GM19452 (cell line): ENCODE results near the gene ARFGAP2.
A peak's percentile ranks its signal among the peaks of the same experiment; 100 is the strongest.

ENCODE experiments used
- ATAC-seq: cut with Tn5 transposase; IDR thresholded peaks from one replicate; pipeline ENCODE4 v1.9.1; 2021; ENCODE audit not compliant: unreplicated experiment

ARFGAP2 gene

GRCh38 chr11:47187723-47188122, 11.0 kb upstream of the ARFGAP2 start:
- ATAC-seq, result no peak

- peak; percentile 30 for ATAC-seq
Observed at GRCh38 chr11:47186700-47187695, 10.3 kb upstream of the ARFGAP2 start.

GRCh38 chr11:47186076-47186699, 9.5 kb upstream of the ARFGAP2 start, which contains the start of gene PACSIN3:
PACSIN3 (minus strand) TSS chr11:47186434; CDS start chr11:47182727, 3,707 bp downstream.
- ATAC-seq, result peak; percentile 69

- no peak for ATAC-seq
Observed at GRCh38 chr11:47185305-47186075, 8.8 kb upstream of the ARFGAP2 start.

GRCh38 chr11:47184711-47185304, 8.1 kb upstream of the ARFGAP2 start:
- ATAC-seq, result no peak

- no peak for ATAC-seq
Observed at GRCh38 chr11:47183969-47184368, 7.3 kb upstream of the ARFGAP2 start.

GRCh38 chr11:47183031-47183856, 6.6 kb upstream of the ARFGAP2 start:
- no peak for ATAC-seq

GRCh38 chr11:47182380-47182779, 5.7 kb upstream of the ARFGAP2 start:
- no peak for ATAC-seq

- no peak for ATAC-seq
Observed at GRCh38 chr11:47181271-47181670, 4.6 kb upstream of the ARFGAP2 start.

- no peak for ATAC-seq
Observed at GRCh38 chr11:47180006-47180787, 3.5 kb upstream of the ARFGAP2 start.

- no peak for ATAC-seq
Observed at GRCh38 chr11:47179655-47179991, 2.9 kb upstream of the ARFGAP2 start.

GRCh38 chr11:47178737-47179654, 2.3 kb upstream of the ARFGAP2 start:
- no peak for ATAC-seq

- no peak for ATAC-seq
Observed at GRCh38 chr11:47178316-47178715, 1.6 kb upstream of the ARFGAP2 start.

GRCh38 chr11:47177846-47178245, 1.2 kb upstream of the ARFGAP2 start:
- ATAC-seq, result no peak

- ATAC-seq, result peak; percentile 47
Observed at GRCh38 chr11:47177229-47177845, 658 bp upstream of the ARFGAP2 start.

GRCh38 chr11:47175746-47176327, 842 bp downstream of the ARFGAP2 start:
- ATAC-seq, result no peak

GRCh38 chr11:47172740-47173336, 3.8 kb downstream of the ARFGAP2 start:
- no peak for ATAC-seq
